HUES6 (cell line): ENCODE measurements around the gene ASPN.

Source experiments
- H3K27ac ChIP-seq: 2 replicates; pipeline ENCODE4 v1.7.0; 2013; ENCODE audit warnings: low read depth, mild to moderate bottlenecking, low read length, inconsistent platforms
- H3K27me3 ChIP-seq: 2 replicates; pipeline ENCODE4 v1.6.1; 2013; ENCODE audit warnings: low read length; ENCODE audit not compliant: control insufficient read depth, insufficient read depth
- H3K36me3 ChIP-seq: 2 replicates; pipeline ENCODE4 v1.6.1; 2013; ENCODE audit warnings: low read length; ENCODE audit not compliant: control insufficient read depth, insufficient read depth
- H3K4me1 ChIP-seq: 2 replicates; pipeline ENCODE4 v1.6.1; 2013; ENCODE audit warnings: low read length; ENCODE audit not compliant: control insufficient read depth, insufficient read depth
- H3K4me3 ChIP-seq: 2 replicates; pipeline ENCODE4 v1.5.1; 2013; ENCODE audit warnings: low read depth, low read length
- H3K9ac ChIP-seq: one replicate; pipeline ENCODE4 v1.6.1; 2013; ENCODE audit warnings: mild to moderate bottlenecking, low read length
- H3K9me3 ChIP-seq: 2 replicates; pipeline ENCODE4 v1.6.1; 2013; ENCODE audit warnings: low read depth, low read length; ENCODE audit not compliant: control insufficient read depth, insufficient read depth

Gene ASPN

DNA sequence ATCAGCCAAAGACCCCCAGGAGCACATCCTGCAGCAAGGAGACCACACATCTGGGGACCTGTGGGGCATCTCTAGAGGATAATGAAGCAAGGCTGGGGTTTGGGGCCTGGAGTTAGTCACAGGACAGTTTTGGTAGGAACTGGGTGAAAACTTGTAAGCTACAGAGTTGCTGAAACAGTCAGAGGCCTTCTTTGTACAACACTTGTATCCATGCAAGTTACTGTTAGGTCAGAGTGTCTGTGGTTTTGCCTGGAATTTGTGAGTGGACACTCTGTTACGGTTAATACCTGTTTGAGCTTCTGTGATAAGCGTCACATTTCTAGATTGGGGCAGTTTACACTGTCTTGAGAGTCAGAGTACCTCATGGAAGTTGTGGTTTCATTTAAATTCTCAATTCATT is 22.6 kb upstream of the ASPN start:
- Histone ChIP-seq H3K9ac (no peak overlapping the region), H3K36me3 (no peaks in the 10 kb centered on the region), H3K27me3 (no peaks in the 10 kb centered on the region), H3K4me3 (no peak overlapping the region), H3K9me3 (no peaks in the 10 kb centered on the region), H3K27ac (no peak overlapping the region), H3K4me1 (peaks cover 14% of the 10 kb centered on the region)

DNA sequence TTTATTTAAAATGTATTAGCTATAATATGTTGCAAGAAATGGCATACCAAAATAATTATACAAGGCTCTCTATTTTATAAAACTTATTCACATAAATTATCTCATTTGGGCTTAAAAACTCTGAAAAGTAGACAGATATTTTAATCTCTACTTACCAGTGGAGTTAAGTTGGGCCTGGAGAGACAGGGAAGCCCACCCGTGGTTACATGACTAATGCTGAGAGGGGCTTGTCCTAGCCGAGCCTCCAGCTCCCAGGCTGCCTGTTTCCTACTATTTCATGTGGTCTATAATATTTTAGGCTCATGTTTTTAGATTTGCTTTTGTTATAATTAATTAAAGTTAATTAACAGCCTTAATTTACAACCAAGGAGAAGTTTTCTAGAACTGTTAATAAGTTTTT is 20.9 kb upstream of the ASPN start:
- Histone ChIP-seq H3K9ac (no peak overlapping the region), H3K27me3 (no peaks in the 10 kb centered on the region), H3K9me3 (no peaks in the 10 kb centered on the region), H3K27ac (no peak overlapping the region), H3K4me1 (peaks cover 14% of the 10 kb centered on the region), H3K4me3 (no peak overlapping the region), H3K36me3 (no peaks in the 10 kb centered on the region)

DNA sequence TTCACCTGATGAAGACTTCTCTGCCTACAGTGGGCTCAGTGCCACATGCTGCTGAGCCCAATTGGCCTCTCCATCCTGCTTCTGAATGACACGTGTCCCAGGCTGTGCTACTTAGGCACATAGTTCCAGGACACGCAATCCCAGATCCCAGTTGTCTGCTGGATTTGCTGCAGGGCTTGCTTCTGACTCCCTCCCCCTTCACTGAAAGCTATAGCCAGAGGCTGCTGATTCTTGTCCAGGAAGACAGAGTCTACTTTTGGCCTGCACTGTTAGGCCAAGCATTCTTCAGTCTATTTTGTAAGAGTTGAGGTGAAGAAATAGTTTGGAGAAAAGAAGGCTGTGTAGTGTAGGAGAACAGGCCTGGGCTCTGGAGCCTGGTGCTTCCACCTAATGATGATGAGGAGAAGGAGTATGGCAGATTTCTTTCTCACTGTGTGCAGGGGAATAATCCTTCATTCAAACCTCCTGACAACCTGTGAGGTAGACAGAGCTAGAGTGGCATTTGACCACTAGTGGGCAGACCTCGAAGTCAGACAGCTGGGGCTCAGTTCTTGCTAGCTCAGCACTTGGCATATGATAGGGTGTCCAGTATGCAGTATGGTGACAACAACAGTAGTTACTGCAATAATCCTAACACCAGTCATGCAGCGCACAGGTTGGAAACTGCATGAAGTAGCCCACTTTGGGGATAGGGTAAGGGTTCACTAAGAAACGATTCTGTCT is 19.5 kb upstream of the ASPN start:
- peaks cover 5% of the 10 kb centered on the region; the same call in 1 of the 2 replicates for H3K4me1 ChIP-seq
- H3K9ac ChIP-seq: no peak overlapping the region
- H3K36me3 ChIP-seq: no peaks in the 10 kb centered on the region
- no peaks in the 10 kb centered on the region for H3K27me3 ChIP-seq
- H3K27ac ChIP-seq: no peak overlapping the region
- H3K4me3 ChIP-seq: no peak overlapping the region
- H3K9me3 ChIP-seq: no peaks in the 10 kb centered on the region

DNA sequence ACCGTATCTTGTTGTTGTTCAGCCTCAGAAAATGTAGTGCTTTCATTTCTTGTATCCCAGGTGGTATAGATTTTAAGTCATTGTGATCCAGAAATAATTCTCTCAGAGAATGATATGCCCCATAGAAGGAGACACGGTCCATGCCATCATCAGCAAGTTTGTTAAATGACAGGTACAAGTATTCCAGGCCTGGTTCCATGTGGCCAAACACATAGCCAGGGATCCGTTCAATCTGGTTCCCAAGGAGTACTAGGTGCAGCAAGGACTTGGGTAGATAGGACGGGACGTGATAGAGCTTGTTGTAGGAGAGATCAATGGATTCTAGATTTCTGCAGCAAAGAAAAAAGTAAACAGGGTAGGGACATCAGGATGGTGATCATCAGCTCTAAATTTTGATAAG is 18.4 kb upstream of the ASPN start:
- Histone ChIP-seq H3K36me3 (no peaks in the 10 kb centered on the region), H3K27me3 (no peaks in the 10 kb centered on the region), H3K27ac (no peak overlapping the region), H3K9me3 (no peaks in the 10 kb centered on the region), H3K4me1 (peaks cover 5% of the 10 kb centered on the region; the same call in 1 of the 2 replicates), H3K4me3 (no peak overlapping the region), H3K9ac (no peak overlapping the region)

DNA sequence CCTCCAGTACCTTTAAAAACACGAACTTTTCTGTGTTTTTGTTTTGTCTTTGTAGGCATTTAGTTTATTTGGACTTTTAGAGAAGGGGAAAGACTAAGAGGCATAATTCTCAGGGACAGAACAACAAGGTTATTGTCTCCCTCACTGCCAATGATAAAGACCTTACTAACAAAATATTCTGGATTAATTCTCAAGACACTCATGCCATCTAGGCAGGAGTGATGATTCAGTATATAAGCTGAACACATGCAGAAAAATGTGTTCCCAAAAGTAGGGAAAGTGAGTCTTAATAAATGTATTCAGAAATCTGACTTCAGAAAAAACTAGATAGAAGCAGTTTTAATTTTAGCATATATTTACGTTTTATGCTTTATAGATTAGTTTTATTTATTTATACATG is 17.4 kb upstream of the ASPN start:
- Histone ChIP-seq H3K27ac (no peak overlapping the region), H3K27me3 (no peaks in the 10 kb centered on the region), H3K9me3 (no peaks in the 10 kb centered on the region), H3K4me1 (peaks cover 5% of the 10 kb centered on the region; the same call in 1 of the 2 replicates), H3K4me3 (no peak overlapping the region), H3K9ac (no peak overlapping the region), H3K36me3 (no peaks in the 10 kb centered on the region)

DNA sequence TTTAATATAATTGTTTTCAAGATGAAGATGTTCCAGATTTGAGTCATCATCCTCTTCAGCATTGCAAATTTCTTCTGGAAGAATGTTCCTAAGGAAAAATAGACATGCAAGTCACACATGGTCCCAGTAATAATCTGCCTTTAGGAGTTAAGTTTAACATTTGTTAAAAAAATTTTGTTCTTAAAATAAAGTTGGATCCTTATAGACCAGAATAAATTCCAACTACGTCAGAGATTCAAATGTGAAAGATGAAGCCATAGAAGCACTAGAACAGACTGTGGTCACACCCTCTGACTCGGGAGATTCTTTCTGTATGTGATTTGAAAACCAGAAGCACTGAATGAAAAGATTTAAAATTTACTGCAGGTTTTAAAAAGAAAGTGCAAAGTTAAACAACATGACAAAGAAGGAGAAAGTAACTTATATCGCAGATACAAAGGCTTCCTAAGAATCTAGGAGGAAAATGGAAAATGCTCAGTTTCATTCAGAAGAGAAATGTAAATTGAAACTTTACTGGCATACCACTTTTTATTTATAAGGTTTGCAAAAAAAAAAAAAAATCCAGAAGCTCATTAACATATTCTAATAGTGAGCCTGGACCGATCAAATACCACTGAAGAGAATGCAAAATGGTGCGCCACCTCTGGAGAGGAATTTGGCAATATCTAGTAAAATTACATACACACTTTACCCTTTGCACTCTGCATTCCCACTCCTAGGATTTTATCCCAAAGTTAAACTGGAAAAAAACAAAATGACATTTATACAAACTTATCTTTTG is 14.3 kb upstream of the ASPN start:
- H3K27ac ChIP-seq: no peak overlapping the region

DNA sequence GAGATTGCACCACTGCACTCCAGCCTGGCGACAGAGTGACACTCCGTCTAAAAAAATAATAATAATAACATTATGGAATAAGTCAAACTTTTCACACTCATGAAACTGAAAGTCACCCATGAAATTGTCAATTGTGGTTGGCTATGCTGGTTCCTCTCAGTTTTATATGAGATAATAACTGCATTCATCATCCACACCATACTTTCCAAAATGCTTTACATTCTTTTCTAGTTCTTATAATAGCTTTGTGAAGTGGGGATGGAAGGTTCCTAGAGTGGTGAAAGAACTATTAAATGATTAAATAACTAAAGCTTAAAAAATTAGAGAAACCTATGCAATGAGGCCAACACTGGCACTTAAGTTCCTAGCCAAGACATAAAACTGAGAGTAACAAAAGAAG is 12.6 kb upstream of the ASPN start:
- H3K9me3 ChIP-seq: no peaks in the 10 kb centered on the region
- no peak overlapping the region for H3K9ac ChIP-seq
- H3K36me3 ChIP-seq: no peaks in the 10 kb centered on the region
- peaks cover 8% of the 10 kb centered on the region; the same call in 1 of the 2 replicates for H3K4me1 ChIP-seq
- no peak overlapping the region for H3K27ac ChIP-seq
- H3K4me3 ChIP-seq: no peak overlapping the region
- H3K27me3 ChIP-seq: no peaks in the 10 kb centered on the region

More for the DNA sequence above, 14.3 kb upstream of the ASPN start:
- H3K9ac ChIP-seq: no peak overlapping the region
- no peaks in the 10 kb centered on the region for H3K9me3 ChIP-seq
- no peak overlapping the region for H3K4me3 ChIP-seq
- H3K27me3 ChIP-seq: no peaks in the 10 kb centered on the region
- H3K36me3 ChIP-seq: no peaks in the 10 kb centered on the region
- H3K4me1 ChIP-seq: peaks cover 5% of the 10 kb centered on the region; the same call in 1 of the 2 replicates

DNA sequence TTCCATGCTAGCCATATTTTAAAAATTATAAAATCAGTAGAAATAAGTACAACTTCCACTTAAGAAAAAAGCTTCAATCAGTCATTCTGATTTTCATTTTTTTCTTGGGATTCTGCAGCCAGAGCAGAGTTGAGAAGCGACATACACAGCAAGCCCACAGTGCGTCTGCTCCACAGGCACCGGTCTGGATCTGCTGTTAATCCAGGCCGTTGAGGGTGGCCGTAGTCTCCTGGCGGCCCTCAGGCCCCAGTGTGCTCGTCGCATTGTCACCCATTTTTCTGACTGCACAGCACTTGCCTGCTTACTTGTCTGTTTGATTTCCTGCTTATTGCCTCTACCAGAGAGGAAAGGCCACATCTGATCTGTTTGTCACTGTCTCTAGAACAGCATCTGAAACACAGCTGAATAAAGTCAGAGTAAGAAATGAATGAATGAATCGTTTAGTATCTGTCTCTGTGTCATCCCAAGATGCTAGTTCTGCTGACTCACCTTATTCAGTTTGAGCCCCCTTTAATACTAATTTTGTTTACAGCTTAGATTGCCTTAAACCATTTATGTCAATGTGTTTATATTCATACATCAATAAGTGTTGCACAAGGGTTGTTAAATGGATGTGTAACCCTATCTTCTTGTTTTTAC is 11.6 kb upstream of the ASPN start:
- no peak overlapping the region for H3K27ac ChIP-seq
- no peak overlapping the region for H3K4me3 ChIP-seq
- H3K4me1 ChIP-seq: peaks cover 8% of the 10 kb centered on the region; the same call in 1 of the 2 replicates
- H3K9me3 ChIP-seq: no peaks in the 10 kb centered on the region
- no peaks in the 10 kb centered on the region for H3K27me3 ChIP-seq
- no peak overlapping the region for H3K9ac ChIP-seq
- no peaks in the 10 kb centered on the region for H3K36me3 ChIP-seq

DNA sequence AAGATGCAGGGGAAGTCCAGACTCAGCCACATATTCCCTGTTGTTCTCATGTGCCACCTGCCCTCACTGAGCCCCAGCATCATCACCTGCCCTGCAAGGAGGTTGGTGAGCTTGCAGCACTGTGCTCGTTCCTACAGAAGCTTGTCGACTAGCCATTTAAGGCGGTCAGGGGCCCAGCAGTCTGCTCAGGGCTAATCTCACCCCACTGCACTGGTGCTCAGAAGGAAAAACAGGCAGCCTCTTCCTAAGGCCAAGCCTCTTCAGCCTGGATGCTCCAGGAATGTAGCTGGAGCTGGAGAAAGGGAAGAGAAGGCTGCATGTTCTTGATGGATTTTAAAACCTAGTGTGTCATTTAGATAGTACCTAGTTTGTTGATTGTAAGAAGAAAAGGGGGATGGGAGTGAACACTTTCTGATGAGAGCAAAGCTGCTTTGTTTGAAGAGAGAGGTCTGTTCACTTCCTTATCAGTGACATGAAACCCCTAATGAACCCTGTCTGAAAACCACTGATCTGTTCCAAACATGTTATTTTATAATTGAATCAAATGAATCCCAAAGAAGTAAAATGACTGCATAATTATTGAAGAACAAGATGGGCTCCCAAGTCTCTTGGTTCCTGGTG is 10.6 kb upstream of the ASPN start:
- Histone ChIP-seq H3K4me1 (peaks cover 8% of the 10 kb centered on the region; the same call in 1 of the 2 replicates), H3K9ac (no peak overlapping the region), H3K27me3 (no peaks in the 10 kb centered on the region), H3K36me3 (no peaks in the 10 kb centered on the region), H3K4me3 (no peak overlapping the region), H3K27ac (no peak overlapping the region), H3K9me3 (no peaks in the 10 kb centered on the region)

DNA sequence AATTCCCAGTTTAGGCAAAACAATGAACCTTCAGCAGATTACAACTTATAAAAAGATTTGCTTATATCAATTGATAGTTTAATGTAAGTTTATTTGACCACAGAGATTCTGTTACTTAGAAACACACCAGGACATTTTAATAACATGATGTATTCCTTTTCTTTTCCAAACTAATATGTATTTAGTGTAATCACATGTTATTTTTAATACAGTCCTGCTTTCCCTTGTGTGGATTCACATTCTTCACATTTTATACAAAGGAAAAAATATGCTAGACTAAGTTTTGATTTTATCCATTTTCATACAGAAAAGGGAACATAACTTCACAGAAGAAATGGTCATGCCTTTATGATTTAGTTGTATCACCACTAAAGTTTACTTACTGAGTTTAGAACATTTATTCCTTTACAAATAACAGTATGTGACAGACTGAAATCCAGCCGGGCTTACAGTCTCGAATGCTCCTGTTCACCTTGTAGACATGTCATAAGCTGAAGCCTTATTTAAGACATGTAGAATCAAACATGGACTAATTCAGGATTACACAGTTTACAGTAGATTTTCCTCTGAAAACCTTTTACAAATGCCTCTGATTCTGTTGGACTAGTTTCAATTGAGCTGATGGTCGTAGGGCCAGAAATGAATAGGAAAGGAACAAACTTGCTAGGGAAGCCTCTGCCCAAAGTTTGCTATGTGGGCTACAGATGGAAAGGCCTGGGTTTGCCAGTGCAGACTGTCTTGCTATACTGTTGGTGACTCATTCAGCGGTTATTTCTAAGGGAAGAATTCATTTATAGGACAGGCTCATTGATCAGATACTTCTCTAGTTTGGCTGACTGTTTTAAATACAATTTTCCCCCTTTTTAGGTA is 6.6 kb upstream of the ASPN start:
- H3K36me3 ChIP-seq: no peaks in the 10 kb centered on the region
- H3K9me3 ChIP-seq: no peaks in the 10 kb centered on the region
- H3K4me1 ChIP-seq: peaks cover 8% of the 10 kb centered on the region; the same call in 1 of the 2 replicates
- H3K9ac ChIP-seq: no peak overlapping the region
- H3K27ac ChIP-seq: no peak overlapping the region
- no peaks in the 10 kb centered on the region for H3K27me3 ChIP-seq
- no peak overlapping the region for H3K4me3 ChIP-seq
